Omental fat pad (tissue), 4 donors: Measurements from ENCODE around the gene CAMSAP3. TPM values are rescaled to one million over a fixed set of nuclear protein-coding genes. Genes with fewer than 3 reads are reported as not detected.

Source experiments
- ATAC-seq: fragments of 150-250 bp; one replicate; pipeline ENCODE4 v1.9.1; 2016; ENCODE audit warnings: mild to moderate bottlenecking, moderate library complexity; ENCODE audit not compliant: low FRiP score
- DNase-seq: peaks from one replicate; pipeline ENCODE4 v3.0.0-alpha.2; 2019; ENCODE audit warnings: low spot score
- CTCF ChIP-seq, 3 donors: fragments of 450-650 bp; IDR thresholded peaks; one replicate each; pipeline ENCODE4 v1.5.1; 2016 to 2017; ENCODE audit warnings: antibody characterized with exemption in 3 of 3, mild to moderate bottlenecking in 3 of 3, moderate library complexity in 2 of 3
- total RNA-seq, 4 donors: library from RNA; depleted of rRNA; stranded (reverse); fragments of >200 nt; gene quantifications; one replicate each; pipeline ENCODE4 v1.1.0, GENCODE V29; 2016

The CAMSAP3 gene
- total RNA-seq, 4 donors from 2014 or later: 0.36 to 1.0 (median 0.69) TPM; not detected in 1

DNA sequence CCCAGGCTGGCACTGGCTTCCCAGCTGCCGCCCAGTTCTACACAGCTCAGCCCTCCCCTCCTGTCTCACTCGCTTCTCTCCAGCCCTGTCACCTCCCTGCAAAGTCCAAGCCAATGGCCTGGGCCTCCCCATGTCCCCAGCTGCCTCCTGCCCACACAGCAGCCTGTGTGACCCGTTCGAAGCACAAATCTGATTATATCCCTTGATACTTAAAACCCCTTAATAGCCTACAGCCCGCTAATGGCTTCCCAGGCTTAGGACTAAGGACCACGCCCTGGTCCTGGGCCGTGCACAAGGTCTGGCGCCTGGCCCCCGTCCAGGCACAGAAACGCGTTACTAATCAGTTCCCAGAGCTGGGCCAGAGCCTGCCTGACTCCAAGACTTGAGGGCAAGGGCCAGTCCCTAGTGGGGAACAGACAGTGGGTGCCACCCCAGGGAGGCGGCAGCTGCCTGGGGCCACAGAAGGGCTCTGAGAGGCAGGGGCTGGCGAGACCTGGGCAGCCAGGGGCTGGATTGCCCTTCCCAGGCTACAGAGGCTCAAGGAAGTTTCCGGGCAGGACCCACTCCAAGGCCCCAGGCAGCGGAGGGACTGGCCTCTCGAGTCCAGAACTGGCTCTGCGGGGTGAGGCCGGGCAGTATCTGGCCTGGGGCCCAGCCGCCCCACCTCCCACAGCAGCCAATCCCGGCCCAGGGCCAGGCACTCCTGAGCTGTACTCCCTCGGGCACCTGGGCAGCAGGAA lies 23.3 kb downstream of the CAMSAP3 start:
- no peak for ATAC-seq
- no peak for DNase-seq
- no peak for TF ChIP-seq CTCF (IDR thresholded peaks at IDR 0.05)

DNA sequence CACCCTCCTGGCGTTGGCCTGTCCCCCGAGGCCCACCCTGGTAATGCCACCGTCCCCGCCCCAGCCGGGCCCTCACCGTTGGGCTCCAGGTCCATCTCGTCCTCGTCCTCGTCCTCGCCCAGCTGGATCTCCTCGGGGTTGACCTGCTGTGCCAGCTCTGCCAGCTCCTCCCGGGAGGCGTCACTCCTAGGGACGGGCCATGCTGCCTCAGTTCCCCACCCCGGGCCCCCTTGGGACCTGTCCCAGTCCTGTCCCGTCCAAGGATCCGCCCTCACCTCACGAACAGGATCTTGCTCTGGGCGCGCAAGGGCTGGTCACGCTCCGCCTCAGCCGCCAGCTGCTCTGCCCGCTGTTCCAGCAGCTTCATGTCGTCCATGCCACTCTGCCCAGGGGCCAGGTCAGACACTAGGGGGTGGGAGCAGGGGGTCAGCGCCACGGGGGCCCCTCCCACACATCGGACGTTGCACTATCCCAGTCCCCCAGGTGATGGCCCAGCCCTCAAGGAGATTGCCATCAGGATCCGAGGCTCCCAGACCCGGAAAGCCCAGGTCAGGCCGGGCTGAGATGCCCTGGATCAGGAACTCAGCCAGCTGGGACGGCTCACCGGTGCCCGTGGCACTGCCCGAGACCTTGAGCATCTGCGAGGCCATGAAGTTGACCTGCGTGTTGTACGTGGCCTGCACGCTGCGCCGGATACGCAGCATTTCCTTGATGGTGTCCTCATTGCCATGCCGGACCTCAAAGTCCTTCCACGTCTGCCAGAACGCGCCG lies 24.2 kb downstream of the CAMSAP3 start:
- ATAC-seq (no peak), DNase-seq (no peak)
- TF ChIP-seq CTCF (IDR thresholded peaks at IDR 0.05): no peak

- TF ChIP-seq CTCF (IDR thresholded peaks at IDR 0.05): no peak
- no peak for ATAC-seq
Observed at GRCh38 chr19:7620442-7621412, 25.1 kb downstream of the CAMSAP3 start.

GRCh38 chr19:7622933-7623685 lies 27.4 kb downstream of the CAMSAP3 start:
- no peak for ATAC-seq
- no peak for DNase-seq
- no peak for TF ChIP-seq CTCF (IDR thresholded peaks at IDR 0.05)

More at GRCh38 chr19:7620442-7621412, 25.1 kb downstream of the CAMSAP3 start:
- DNase-seq: no peak

DNA sequence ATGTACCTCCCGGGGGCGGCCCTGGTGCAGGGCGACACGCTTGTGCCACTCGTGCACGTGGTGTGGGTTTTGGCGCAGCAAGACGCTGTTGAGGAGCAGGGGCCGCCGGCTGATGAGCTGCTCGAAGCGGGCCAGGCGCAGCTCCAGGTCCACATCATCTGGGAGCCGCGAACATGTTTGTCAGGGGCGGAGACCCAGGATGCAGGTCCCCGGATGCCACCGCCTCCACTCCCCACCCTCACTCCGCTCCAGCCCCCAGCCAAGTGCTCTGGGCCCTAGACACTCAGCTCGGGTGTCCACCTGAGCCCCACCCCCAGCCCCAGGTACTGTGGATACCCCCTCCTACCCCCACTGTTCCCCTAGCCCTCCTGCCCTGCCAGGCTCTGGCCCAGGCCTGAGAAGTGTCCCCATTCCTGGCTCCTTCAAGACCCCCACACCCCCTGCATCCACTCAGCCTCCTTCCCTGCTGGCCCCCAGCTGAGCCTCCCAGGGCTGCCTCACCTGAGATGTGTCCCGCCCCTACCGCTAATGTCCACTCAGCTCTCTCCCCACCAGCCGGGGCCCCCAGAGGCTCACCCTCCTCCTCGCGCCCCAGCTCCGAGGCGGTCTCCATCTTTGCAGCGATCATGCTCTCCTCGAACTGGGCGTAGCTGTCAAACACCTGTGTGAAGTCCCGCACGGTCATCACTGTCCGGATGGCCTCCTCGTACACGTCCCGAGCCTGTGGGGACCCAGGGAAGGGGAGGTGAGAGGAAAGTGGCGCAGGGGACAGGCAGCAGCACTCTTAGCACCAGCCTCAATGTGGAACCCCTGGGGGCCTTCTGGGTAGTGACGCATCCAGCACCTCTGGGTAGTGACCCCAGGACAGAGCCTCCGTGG lies 28.3 kb downstream of the CAMSAP3 start:
- TF ChIP-seq CTCF (IDR thresholded peaks at IDR 0.05): no peak
- ATAC-seq (no peak), DNase-seq (no peak)
